ENCODE data around the gene BDKRB2. TPM values are rescaled to one million over a fixed set of nuclear protein-coding genes. Genes with fewer than 3 reads are reported as not detected.

Gene BDKRB2
- total and polyA plus RNA-seq, 10 donors, result 0.02 to 0.57 (median 0.13) TPM; not detected in 3

- no peaks in the 10 kb centered on the region for H3K4me1 ChIP-seq
- intact Hi-C loops (cut with DNase I; ENCODE audit: low total_unique reads), result no loop called here
- DNase-seq, result peak; percentile 38
- no peaks in the 10 kb centered on the region for H3K9me3 ChIP-seq
- peaks cover 0 to 3% (median 0%) of the 10 kb centered on the region in 7 donors for H3K27me3 ChIP-seq (replicated peaks in 1 of 7)
- no peaks in the 10 kb centered on the region for H3K36me3 ChIP-seq
- WGBS, 5 donors, result 85 to 90% (median 87%) methylated on average over 9 to 10 of the region's 10 CpGs
- H3K27ac ChIP-seq, result no peak overlapping the region
- no peak overlapping the region for H3K4me3 ChIP-seq
- no peak for TF ChIP-seq POLR2A (IDR thresholded peaks at IDR 0.05)
- no peak for TF ChIP-seq CTCF (IDR thresholded peaks at IDR 0.05 in 8 of 11, conservative IDR thresholded peaks at IDR 0.05 in 3 of 11)
- TF ChIP-seq POLR2AphosphoS5 (IDR thresholded peaks at IDR 0.05), result no peak
Measured at GRCh38 chr14:96166461-96167223, 38.0 kb upstream of the BDKRB2 start.

- WGBS, 5 donors, result 73 to 84% (median 81%) methylated on average over 8 of the region's 8 CpGs
- no peak for TF ChIP-seq POLR2A (IDR thresholded peaks at IDR 0.05)
- no peak for TF ChIP-seq POLR2AphosphoS5 (IDR thresholded peaks at IDR 0.05)
- TF ChIP-seq CTCF (IDR thresholded peaks at IDR 0.05 in 8 of 11, conservative IDR thresholded peaks at IDR 0.05 in 3 of 11), result no peak
- intact Hi-C loops (cut with DNase I; ENCODE audit: low total_unique reads), result no loop called here
- no peak overlapping the region for H3K27ac ChIP-seq
- no peaks in the 10 kb centered on the region for H3K36me3 ChIP-seq
- H3K9me3 ChIP-seq, result no peaks in the 10 kb centered on the region
- H3K4me1 ChIP-seq, result no peaks in the 10 kb centered on the region
- peaks cover 0 to 3% (median 0%) of the 10 kb centered on the region in 7 donors for H3K27me3 ChIP-seq (replicated peaks in 1 of 7)
- no peak overlapping the region for H3K4me3 ChIP-seq
- DNase-seq, result peak; percentile 8
Measured at GRCh38 chr14:96167224-96168148, 37.2 kb upstream of the BDKRB2 start.

- Histone ChIP-seq H3K9me3 (no peaks in the 10 kb centered on the region), H3K27ac (no peak overlapping the region), H3K4me1 (no peaks in the 10 kb centered on the region), H3K36me3 (no peaks in the 10 kb centered on the region), H3K27me3 (replicated peaks in 1 of 7) (peaks cover 0 to 11% (median 0%) of the 10 kb centered on the region in 7 donors), H3K4me3 (no peak overlapping the region)
- TF ChIP-seq POLR2AphosphoS5 (IDR thresholded peaks at IDR 0.05), result no peak
- no peak for TF ChIP-seq CTCF (IDR thresholded peaks at IDR 0.05 in 8 of 11, conservative IDR thresholded peaks at IDR 0.05 in 3 of 11)
- TF ChIP-seq POLR2A (IDR thresholded peaks at IDR 0.05), result no peak
- 80 to 95% (median 86%) methylated on average over 4 of the region's 4 CpGs for WGBS, 5 donors
- intact Hi-C loops (cut with DNase I; ENCODE audit: low total_unique reads), result no loop called here
- peak; percentile 15 for DNase-seq
Measured at GRCh38 chr14:96168581-96168980, 36.1 kb upstream of the BDKRB2 start.

Data from spleen (tissue), 11 donors.